ENCODE results near the gene PURB.
"Not testable (repeated sequence)": the region's sequence is repeated elsewhere in the genome, so short reads cannot be mapped to it uniquely, and the experiment has no call there.

PURB gene

DNA sequence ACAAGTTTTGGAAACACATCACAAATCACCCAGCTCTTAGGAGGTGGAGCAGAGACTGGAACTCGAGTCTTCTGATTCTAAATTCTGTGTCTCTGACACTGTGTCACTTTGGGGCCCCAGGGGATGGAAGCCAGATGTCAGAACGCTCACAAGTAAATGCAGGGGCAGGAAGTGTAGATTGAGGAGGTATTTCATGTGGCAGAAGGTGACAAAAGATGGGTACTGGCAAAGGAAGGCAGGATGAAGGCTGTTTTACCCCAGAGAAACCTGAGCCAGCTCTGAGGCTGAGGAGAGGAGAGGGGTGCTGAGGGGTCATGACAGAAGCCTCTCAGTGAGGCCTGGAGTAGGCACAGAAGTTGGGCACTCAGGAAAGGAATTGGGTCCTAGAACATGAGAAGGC lies 6.0 kb upstream of the PURB start:
- DNase-seq, result peak; percentile 25

DNA sequence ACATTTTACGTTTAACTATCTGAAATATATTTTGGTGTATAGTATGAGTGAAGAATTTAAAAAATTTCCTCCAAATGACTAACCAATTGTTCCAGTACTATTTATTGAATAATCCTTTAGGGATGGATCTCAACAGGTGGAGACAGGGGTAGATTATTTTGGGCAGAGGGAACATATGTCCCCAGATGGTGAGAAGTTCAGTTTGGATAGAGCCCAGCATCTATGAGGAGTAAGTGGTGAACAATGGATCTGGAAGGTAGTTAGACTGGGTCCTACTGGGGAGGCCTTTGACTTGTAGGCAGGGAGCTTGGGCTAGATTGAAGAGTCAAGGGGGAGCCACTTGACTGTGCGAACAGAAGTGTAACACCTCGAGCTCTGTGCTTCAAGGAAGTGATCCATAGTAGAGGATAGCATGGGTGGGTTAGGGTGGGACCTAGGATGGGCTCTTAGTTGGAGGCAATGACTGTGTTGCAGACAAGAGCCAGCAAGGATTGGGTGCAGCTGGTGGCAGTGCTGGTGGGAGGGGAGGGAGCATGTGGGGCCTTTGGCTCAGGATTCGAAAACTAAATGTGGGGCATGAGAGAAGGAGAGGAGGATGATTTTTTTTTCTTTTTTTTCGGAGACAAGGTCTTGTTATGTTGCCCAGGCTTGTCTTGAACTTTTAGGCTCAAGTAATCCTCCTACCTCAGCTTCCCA lies 3.9 kb upstream of the PURB start:
- no peak for DNase-seq

DNA sequence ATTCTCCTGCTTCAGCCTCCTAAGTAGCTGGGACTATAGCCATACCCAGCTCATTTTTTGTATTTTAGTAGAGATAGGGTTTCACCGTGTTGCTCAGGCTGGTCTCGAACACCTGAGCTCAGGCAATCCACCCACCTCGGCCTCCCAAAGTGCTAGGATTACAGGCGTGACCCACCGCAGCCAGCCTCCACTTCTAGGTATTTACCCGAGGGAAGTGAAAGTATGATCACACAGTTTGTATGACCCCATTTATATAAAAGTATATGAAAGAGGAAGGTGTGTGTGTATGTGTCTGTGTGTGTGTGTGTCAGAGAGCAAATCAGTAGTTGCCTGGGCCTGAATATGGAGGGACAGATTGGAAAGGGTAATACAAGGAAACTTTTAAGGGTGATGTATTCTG lies 2.0 kb upstream of the PURB start:
- DNase-seq, result no peak

DNA sequence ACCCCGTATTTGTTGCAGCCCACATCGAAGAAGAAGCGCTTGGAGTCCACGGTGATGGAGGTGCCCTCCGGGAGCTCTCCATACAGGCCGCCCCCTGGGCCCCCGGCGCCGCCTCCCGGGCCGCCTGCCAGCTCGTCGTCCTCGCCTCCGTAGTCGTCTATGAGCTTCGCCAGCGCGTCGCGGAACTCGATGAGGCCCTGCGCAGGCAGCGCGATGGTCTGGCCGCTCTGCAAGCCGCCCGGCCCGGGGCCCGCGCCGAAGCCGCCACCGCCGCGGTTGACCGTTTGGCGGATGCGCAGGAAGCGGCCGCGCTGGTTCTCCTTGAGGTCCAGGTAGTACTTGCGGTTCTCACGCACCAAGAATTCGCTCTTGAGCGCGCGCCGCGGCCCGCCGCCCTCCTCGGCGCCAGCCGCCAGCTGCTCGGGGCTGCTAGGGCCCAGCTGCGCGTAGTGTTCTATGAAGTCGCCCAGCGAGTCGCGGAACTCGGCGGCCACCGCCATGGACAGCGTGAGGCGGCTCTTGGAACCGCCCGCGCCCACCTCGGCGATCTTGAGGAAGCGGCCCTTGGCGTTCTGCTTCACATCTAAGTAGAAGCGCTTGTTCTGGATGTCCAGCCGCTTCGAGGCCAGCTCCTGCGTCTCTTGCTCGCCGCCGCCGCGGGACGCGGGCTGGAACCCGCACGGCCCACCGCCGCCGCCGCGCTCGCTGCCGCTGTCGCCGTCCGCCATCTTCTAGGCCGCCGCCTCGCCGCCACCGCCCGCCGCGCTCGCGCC lies 523 bp downstream of the PURB start:
- DNase-seq, result peak; percentile 40

DNA sequence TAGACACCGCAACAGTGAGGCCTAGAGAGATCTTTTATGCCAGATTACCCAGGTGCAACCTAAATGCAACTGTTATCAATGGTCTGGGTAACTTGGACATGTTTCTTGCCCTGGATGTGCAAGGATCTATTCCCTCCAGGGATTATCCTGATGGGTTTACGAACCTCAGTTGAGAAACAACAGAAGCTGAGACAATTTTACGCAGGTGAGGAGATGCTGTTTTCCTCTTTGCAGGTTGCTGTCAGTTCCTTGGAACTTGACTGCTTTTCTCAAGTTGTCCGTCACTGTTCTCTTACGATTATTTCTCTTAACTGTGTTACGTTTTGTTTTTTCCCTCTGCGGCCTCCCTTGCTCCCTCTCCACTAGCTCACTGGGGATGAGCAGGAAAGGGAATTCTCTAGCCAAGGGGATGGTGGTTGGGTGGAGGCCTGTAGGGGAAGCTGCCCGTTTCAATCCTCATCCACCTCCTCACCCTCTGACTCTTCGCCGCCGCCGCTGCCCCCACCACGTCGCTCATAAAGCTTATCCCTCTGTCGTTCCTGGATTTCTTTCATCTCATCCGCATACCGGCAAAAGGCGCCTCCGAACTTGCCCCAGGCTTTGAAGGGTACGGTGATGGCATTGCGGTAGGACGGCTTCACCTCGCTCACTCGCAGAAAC lies 1.2 kb downstream of the PURB start:
- DNase-seq, result no peak

DNA sequence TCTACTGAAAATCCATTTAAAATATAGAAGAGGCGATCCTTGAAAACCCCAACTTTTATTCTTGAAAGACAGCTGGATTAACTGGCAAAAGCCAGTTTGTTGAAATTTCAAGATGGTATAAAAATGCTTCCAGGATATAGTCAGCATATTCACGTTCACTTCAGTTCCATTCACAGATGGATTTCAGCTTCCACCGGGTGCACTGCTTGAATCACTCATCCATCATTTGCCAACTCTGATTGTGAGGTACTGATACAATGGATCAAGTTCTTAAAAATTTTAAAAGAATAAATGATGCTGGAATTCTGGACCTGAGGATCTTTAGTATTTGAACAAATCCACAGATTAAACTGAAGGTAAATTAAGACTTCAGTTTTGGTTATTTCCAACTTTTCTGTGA lies 2.4 kb downstream of the PURB start:
- DNase-seq, result no peak

DNA sequence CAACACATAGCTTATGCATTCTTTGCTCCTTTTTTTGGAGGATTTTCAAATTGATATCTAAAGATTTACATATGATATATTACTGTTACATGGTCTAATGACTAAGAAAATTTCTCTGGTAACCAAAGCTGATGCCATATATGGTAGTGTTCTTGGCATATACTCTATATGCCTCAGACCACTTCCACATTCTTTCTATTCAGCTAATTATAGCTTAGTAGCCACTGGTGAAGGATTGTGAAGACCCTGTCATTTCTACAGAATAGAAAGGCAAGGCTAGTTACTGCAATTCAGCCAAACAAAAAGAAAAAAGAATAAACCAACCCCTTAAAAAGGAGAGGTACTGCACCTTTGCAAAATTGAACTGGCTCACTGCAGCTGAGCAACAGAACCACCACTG lies 3.7 kb downstream of the PURB start:
- DNase-seq, result no peak

DNA sequence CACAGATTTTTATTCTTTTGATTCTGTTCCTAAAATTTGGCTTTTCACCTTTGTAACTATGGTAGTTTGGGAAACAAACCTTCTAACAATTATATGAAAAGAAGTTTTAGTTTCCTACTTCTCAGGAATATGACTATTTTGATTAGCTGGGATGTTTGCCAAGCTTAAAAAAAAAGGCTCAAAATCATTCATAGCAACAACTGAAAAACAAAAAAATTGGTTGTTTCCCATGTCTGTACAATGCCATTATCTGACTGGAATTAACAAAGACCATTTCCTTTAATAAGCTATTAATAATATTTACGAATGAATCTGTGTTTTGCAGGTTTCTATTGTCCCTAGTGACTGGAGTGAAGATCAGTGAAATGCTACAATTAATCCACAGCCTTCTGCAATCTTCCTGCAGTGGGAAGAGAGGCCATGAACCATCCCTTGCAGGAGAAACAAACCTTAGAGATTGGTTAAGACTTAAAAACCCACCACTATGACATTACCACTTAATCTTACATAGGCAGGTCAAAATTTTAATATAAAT lies 4.2 kb downstream of the PURB start:
- DNase-seq, result no peak

DNA sequence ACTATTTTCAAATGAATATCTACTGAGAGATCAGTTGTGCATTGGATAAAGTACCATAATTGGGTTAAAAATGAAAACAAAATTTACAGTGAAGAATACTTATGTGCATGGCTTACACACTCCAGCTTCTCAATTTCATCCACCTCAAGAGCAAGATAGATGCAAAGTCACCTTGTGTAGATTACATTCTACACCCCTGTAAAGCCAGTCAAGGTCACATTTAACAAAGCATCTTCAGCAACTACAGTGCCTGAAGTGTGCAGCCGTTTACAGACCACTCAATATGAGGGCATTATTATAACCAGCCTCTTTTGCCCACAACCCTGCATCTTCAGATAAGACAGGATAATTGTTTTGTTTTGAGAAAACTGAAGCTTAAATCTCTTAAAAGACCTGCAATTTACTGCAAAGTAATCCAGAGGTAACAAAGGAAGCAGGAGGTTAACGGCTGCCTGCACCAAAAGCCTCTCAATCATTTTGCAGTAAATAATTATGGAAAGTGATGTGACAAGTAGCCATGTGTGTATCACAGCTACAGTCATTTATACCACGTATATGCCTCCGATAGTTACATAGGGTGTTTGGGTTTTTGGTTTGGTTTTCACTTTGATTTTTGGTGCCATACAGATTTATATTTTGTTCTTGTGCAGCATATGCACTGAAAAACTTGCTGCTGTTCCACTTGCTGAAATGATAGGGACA lies 4.9 kb downstream of the PURB start:
- DNase-seq, result no peak

DNA sequence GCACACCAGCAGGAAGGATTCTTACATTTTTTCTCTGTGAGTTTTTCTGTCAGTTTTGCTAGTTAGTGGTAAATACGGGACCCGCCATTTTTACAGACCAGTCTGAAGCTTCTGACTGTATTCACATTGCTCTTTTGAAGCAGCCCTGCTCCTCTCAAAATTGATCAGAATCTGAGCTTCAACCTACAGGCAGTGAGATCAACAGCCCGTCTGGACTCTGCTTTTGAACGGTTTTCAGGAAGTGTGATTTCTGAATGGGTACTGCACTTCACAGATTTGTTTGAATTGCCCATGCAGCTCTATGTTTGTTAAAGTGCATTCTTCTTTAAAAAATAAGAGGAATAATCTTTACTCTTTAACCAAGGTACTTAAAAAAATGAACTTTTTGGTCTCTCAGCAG lies 8.9 kb downstream of the PURB start:
- DNase-seq, result no peak

DNA sequence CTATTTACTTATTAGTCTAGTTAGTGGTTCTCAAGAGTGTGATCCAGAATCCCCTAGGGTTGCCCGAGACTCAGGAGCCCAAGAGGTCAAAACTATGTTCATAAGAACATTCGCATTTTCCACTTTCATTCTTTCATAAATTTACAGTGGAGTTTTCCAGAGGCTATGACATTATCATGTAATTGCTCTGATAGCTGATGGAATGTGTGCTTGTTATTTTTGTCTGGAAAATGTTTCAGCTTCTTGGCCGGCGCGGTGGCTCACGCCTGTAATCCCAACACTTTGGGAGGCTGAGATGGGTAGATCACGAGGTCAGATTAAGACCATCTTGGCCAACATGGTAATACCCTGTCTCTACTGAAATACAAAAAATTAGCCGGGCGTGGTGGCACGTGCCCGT lies 10.1 kb downstream of the PURB start:
- DNase-seq, result no peak

DNA sequence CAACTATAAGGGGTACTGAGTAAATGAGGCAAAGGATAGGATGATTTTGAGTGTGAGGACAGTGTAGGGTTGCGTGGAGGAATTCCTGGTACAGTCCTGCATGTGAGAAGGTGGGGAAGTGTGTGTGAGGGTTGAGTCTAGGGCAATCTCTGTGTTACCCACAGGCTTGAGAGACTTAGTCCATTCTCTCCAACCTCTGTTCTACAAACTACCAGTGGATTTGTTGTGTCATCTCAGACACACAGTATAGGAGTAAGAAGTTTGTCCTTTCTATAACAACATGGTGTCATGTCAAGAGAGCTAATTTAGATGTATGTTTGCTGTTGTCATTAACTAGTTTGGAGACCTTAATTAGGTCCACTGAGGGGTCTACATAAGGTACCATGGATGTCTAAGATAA lies 12.5 kb downstream of the PURB start:
- DNase-seq, result no peak

DNA sequence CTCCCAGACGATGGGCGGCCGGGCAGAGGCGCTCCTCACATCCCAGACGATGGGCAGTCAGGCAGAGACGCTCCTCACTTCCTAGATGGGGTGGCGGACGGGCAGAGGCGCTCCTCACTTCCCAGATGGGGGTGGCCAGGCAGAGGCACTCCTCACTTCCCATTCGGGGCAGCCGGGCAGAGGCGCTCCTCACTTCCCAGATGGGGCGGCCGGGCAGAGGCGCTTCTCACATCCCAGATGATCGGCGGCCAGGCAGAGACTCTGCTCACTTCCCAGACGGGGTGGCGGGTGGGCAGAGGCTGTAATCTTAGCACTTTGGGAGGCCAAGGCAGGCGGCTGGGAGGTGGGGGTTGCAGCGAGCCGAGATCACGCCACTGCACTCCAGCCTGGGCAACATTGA lies 13.4 kb downstream of the PURB start:
- DNase-seq, result not testable (repeated sequence)

DNA sequence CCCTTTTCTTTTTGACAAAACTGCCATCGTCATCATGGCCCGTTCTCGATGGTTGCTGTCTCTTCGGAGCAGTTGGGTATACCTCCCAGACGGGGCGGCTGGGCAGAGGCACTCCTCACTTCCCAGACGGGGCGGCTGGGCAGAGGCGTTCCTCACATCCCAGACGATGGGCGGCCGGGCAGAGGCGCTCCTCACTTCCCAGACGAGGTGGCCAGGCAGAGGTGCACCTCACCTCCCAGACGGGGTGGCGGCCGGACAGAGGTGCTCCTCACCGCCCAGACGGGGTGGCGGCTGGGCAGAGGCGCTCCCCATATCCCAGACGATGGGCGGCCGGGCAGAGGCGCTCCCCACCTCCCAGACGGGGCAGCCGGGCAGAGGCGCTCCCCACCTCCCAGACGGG lies 14.6 kb downstream of the PURB start:
- not testable (repeated sequence) for DNase-seq

DNA sequence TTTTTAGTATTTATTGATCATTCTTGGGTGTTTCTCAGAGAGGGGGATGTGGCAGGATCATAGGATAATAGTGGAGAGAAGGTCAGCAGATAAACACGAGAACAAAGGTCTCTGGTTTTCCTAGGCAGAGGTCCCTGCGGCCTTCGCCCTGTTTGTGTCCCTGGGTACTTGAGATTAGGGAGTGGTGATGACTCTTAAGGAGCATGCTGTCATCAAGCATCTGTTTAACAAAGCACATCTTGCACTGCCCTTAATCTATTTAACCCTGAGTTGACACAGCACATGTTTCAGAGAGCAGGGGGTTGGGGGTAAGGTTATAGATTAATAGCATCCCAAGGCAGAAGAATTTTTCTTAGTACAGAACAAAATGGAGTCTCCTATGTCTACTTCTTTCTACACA lies 15.0 kb downstream of the PURB start:
- DNase-seq, result not testable (repeated sequence)

DNA sequence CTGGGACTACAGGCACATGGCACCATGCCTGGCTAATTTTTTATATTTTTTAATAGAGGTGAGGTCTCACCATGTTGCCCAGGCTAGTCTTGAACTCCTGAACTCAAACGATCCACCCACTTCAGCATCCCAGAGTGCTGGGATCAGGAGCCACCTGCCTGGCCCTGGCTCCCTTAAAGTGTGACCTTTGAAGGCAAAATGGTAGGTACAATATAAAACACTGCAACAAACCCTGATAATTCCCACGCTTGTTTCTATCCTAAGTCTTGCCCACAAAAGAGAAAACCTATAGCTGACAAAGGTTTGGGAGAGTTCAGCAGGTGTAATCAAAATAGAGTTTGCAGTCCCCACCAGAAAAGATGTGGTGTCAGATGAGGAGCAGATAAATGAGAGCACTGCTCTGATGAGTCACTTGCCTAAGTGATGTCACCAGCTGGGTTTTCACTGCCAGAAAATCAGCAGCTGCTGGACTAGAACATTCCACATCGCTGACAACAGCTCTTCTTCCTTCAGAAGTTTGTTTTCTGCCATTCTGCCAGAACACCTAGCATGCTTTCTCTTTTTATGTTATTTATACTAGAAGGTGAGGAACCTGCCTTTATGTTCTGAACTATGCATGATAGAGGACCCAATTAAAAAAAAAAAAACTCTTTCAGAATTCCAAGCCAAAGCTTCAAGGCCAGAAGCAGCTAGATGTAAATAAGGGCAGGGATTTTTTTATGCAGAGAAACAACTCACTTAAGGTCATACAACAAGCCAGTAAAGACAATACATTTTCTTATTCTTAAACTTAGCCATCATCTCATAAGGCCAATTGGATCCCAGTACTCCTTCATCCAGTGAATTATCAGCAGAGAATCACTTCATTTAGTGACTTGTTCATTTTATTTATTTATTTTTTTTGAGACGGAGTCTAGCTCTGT lies 18.0 kb downstream of the PURB start:
- DNase-seq, result peak; percentile 35

DNA sequence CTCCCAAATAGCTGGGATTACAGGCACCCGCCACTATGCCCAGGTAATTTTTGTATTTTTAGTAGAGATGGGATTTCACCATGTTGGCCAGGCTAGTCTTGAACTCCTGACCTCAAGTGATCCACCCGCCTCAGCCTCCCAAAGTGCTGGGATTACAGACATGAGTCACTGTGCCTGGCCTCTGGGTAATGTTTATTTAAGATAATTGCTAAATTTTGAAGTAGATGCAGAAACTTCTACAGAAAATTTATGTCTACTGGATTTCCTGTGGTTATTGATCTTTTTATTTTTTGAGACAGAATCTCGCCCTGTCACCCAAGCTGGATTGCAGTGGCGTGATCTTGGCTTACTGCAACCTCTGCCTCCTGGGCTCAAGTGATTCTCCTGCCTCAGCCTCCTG lies 23.4 kb downstream of the PURB start:
- DNase-seq, result not testable (repeated sequence)

DNA sequence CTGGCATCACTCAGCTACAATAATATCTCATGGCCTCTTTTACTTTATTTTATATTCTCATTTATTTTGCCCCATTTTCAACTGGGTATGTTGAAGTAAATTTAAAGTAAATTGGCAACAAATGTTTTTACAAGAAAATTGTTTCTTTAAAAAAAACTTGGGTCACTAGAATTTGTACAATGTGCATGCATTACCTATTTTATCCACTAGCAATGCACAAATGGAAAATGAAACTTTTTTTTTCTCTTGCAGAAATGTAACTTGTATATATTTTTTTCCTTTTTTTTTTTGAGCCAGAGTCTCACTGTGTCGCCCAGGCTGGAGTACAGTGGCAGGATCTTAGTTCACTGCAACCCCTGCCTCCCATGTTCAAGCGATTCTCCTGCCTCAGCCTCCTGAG lies 27.2 kb downstream of the PURB start:
- no peak for DNase-seq

DNA sequence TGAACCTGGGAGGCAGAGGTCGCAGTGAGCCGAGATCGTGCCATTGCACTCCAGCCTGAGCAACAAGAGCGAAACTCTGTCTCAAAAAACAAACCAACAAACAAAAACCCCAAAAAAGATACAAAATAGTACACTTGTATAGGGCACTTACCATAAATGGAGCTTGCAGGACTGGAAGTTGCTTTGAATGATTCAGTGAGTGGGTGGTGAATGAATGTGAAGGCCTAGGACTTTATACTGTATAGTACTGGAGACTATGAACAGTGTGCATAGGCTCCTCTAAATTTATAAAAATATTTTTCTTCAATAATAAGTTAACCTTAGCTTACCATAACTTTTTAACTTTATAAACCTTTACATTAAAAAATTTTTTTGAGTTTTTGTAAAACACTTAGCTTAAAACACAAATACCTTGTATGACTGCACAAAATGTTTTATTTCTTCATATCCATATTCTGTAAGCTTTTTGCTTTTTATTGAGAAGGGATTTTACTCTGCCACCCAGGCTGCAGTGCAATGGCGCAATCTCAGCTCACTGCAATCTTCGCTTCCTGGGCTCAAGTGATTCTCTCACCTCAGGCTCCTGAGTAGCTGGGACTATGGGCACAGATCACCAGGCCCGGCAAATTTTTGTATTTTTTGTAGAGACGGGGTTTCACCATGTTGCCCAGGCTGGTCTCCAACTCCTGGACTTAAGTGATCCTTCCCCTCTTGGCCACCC lies 30.5 kb downstream of the PURB start:
- no peak for DNase-seq

DNA sequence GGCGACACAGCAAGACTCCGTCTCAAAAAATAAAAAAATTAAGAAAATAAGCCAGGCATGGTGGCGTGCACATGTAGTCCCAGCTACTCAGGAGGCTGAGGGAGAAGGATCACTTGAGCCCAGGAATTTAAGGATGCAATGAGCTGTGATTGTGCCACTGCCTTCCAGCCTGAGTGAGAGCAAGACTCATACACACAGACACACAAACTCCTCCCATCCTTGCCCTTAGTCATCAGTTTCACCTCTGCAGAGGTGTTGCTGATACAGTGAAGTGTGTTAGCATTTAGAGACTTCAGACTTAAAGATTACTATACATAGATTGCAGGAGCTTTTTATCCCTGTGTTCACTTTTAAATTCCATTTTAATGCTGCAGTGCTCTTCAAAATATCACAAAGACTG lies 31.9 kb downstream of the PURB start:
- DNase-seq, result peak; percentile 34

DNA sequence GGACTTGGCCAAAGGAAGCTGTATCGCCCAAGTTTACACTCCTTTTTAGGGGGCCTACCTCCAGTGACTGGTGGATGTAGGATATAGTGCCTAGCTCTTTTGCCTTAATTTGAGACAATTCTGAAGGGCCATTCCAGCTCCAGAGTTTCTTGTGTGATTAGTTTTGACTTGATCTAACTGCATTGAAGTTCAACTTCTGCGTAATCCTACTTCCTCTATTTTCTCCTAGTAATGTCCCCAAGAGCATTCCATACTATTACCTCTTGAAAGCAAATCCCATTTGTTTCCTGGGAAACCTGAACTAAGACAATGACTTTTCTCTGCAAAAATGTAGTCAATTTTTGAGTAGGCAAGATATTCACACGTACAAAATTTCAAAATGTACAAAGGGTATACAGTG lies 32.7 kb downstream of the PURB start:
- no peak for DNase-seq
